Motor neuron (in vitro differentiated cells): Measurements from ENCODE around the gene SLC26A2. TPM values are rescaled to one million over a fixed set of nuclear protein-coding genes. Genes with fewer than 3 reads are reported as not detected.

Source experiments
- ATAC-seq, 8 experiments: fragments of 200-7000 bp; cut with Tn5 transposase; replicated peaks in 6 of 8; 2 replicates each; pipeline ENCODE4 v1.8.0; 2021; ENCODE audit warnings: mild to moderate bottlenecking in 8 of 8, moderate library complexity in 8 of 8
- H3K27ac ChIP-seq, 2 donors: fragments of 250-450 bp; sonication (Bioruptor Pico); 2 replicates each; pipeline ENCODE4 v1.9.0; 2021; ENCODE audit warnings: antibody characterized with exemption in 2 of 2, mild to moderate bottlenecking in 2 of 2, moderate library complexity in 1 of 2
- H3K4me1 ChIP-seq, 2 donors: fragments of 250-450 bp; sonication (Bioruptor Pico); replicated peaks in 1 of 2; 2 replicates each; pipeline ENCODE4 v1.6.1; 2021; ENCODE audit warnings: antibody characterized with exemption in 2 of 2, mild to moderate bottlenecking in 2 of 2, moderate library complexity in 1 of 2
- H3K4me3 ChIP-seq, 5 donors: fragments of 250-450 bp; sonication (Bioruptor Pico); 2 replicates each; pipeline ENCODE4 v1.9.0; 2021; ENCODE audit warnings: antibody characterized with exemption in 5 of 5, mild to moderate bottlenecking in 5 of 5, moderate library complexity in 4 of 5
- WGBS, 10 experiments: fragments of 450-650 bp; shearing (Covaris generic); methylation state at CpG; one replicate each; pipeline ENCODE4 v1.0.0; 2022; 5-methylcytosine and 5-hydroxymethylcytosine counted together
- in situ Hi-C, 9 experiments: fragments of 400-800 bp; cut with MboI; loops; one replicate each; pipeline ENCODE4 v1.15.0; 2021; ENCODE audit warnings: low sequenced_read_pairs in 9 of 9, low pct_unique_long_range_greater_than_20kb in 2 of 9; ENCODE audit not compliant: unreplicated experiment in 9 of 9
- total RNA-seq, 8 experiments: library from RNA; unstranded; fragments of 300-600 nt; gene quantifications; 2 replicates each; pipeline versions ENCODE4 v1.2.3 to v1.2.4, GENCODE V29; 2022

The SLC26A2 gene
- total RNA-seq, result 10 to 100 TPM in 2 of 8 experiments, 1 to 10 TPM in 6; 6.9 to 17.0 (median 8.1) TPM

- H3K4me1 ChIP-seq, result peaks cover 10 to 17% of the 10 kb centered on the region in 2 donors
- peak within 1 kb of the TSS; percentile 79 to 88 for H3K27ac ChIP-seq
- peak; percentile 93 to 99 (median 98) for ATAC-seq
- WGBS, 10 experiments, result 0 to 4% (median 0%) methylated on average over 1 to 12 of the region's 84 CpGs; no CpG with 5 or more reads in 2 of the 10 experiments
- in situ Hi-C loops, result no loop called here
- peak within 1 kb of the TSS; percentile 52 to 91 (median 60) for H3K4me3 ChIP-seq
These were observed at the start of gene SLC26A2 for GRCh38 chr5:149960272-149961185. Gene SLC26A2 (plus strand): TSS chr5:149960758. CDS start chr5:149977653, 16,895 bp downstream.

GRCh38 chr5:149911031-149911430 is 49.5 kb upstream of the SLC26A2 start:
- no peak overlapping the region for H3K4me3 ChIP-seq
- H3K27ac ChIP-seq, result no peak overlapping the region
- in situ Hi-C loops, result no loop called here
- no peaks in the 10 kb centered on the region for H3K4me1 ChIP-seq
- 70 to 100% (median 100%) methylated on average over 1 of the region's 1 CpG; no CpG with 5 or more reads in 5 of the 10 experiments for WGBS, 10 experiments
- ATAC-seq, result no peak

GRCh38 chr5:149912226-149912871 is 48.2 kb upstream of the SLC26A2 start:
- in situ Hi-C loops, result no loop called here
- WGBS, 10 experiments, result 29 to 100% (median 79%) methylated on average over 1 to 3 of the region's 3 CpGs
- H3K27ac ChIP-seq, result no peak overlapping the region
- no peak overlapping the region for H3K4me3 ChIP-seq
- no peak for ATAC-seq
- no peaks in the 10 kb centered on the region for H3K4me1 ChIP-seq

DNA sequence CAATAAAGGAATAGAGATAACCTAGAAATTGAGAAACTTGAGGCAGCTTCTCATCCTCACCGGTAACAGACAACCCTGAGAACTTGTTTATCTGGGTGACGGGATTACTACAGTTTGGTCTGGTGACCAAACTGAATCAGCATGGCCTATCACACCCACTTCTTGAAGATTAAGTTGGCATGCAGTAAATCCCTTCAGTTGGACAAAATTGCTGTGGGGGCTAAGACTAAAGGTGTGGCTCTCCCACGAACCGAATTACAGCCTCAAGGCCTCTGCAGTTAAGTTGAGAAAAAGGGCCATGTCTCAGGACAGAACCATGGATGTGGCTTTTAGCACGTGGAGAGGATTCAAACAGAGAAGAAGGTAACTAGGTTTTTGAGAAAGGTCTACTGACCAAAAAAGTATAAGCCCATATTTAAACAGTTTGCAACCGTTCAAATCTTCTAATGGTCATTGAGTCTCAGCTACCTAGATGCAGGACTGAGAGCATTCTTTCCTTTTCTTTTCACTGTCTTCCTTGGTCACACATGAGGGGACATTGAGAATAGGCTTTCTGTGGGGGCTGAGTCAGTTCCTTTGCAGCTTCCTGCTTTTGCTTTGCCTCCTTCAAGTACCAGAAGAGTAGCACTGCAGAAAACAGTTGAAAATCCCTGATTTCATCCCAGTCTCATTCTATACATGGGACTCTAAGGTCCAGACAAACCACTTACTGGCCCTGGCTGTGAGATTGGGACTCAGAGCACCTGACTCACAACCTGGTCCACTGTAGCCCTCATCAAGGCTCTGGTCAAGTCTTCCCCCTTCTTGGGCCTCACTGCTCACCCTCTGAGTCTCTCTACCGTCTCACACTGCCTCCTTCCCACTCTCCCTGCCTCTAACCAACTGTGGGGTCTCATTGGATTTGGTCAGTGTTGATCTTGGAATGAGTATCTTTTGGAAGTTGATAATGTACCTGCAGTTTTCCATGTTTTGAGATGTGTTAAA is 46.8 kb upstream of the SLC26A2 start:
- in situ Hi-C loops, result no loop called here
- 14 to 83% (median 64%) methylated on average over 1 to 7 of the region's 7 CpGs; no CpG with 5 or more reads in 1 of the 10 experiments for WGBS, 10 experiments
- H3K4me1 ChIP-seq, result no peaks in the 10 kb centered on the region
- no peak overlapping the region for H3K4me3 ChIP-seq
- ATAC-seq, result no peak
- H3K27ac ChIP-seq, result no peak overlapping the region

DNA sequence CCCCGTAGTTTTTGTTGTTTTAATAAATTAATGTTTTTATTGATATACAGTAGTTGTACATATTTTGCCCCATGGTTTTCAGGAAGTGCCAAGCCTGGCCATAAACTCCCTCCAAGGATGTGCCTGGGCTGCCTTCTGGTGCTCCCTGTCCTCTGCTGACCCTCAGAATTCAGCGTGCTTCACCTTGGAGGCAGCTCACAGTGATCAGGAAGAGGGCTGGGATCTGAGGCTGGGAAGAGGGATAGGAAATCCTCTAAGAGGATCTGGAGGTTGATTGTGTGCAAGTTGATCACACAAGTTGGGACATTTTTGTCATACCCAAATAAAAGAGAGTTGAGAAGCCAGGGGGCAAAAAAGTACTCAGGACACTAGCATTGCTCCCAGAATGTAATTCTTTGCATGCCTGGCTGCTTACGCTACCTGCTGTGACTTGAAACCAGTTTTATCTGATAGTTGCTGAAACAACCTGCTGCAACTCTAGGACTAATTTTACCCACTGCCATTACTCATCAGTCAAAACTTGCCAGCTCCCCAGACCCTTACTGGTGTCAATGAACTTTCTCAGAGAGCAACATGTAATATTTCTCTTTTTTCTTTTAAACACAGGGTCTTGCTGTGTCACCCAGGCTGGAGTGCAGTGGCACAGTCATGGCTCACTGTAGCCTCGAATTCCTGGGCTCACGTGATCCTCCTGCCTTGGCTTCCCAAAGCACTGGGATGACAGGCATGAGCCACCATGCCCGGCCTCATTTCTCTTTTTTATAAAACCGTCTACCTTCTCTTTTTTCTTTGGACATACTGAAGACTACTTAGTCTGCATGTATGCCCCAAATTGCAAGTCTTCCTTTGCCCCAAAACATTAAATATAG is 44.9 kb upstream of the SLC26A2 start:
- Histone ChIP-seq H3K4me1 (no peaks in the 10 kb centered on the region), H3K4me3 (no peak overlapping the region), H3K27ac (no peak overlapping the region)
- 43 to 86% (median 71%) methylated on average over 2 to 7 of the region's 7 CpGs; no CpG with 5 or more reads in 2 of the 10 experiments for WGBS, 10 experiments
- in situ Hi-C loops, result no loop called here
- no peak for ATAC-seq

- no peak for ATAC-seq
- H3K4me3 ChIP-seq, result no peak overlapping the region
- H3K4me1 ChIP-seq, result no peaks in the 10 kb centered on the region
- in situ Hi-C loops, result no loop called here
- H3K27ac ChIP-seq, result no peak overlapping the region
- 56 to 98% (median 87%) methylated on average over 2 to 7 of the region's 7 CpGs for WGBS, 10 experiments
These were observed 44.1 kb upstream of the SLC26A2 start for GRCh38 chr5:149916334-149917072.

DNA sequence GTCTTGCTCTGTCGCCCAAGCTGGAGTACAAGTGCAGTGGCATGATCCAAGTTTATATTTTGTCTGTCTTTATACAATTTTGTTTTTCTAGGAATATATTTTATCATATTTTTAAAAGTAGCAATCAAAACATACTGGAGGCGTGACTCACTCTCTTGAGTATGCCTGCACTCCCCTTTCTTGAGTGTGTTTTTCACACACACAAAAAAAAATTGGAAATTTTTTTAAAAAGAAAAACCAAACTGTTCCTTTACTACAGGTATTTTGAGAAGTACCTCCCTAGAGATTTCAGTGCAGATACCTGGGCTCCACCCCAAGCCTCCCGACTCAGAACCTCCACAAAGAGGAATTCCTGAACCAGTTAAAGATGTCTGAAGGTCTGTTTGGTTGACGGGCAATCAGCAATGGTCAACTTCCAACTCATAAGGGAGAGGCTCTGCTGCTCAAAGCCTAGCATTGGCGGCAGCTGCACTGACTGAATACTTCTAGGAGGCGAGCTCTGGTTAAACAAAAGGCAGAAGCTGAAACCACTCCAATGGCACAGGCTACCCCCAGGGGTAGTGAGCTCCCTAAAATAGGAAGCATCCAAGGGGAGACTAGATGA is 43.4 kb upstream of the SLC26A2 start:
- H3K4me1 ChIP-seq, result no peaks in the 10 kb centered on the region
- ATAC-seq, result no peak
- H3K27ac ChIP-seq, result no peak overlapping the region
- WGBS, 10 experiments, result 51 to 92% (median 81%) methylated on average over 2 to 6 of the region's 6 CpGs; no CpG with 5 or more reads in 1 of the 10 experiments
- no peak overlapping the region for H3K4me3 ChIP-seq
- in situ Hi-C loops, result no loop called here

DNA sequence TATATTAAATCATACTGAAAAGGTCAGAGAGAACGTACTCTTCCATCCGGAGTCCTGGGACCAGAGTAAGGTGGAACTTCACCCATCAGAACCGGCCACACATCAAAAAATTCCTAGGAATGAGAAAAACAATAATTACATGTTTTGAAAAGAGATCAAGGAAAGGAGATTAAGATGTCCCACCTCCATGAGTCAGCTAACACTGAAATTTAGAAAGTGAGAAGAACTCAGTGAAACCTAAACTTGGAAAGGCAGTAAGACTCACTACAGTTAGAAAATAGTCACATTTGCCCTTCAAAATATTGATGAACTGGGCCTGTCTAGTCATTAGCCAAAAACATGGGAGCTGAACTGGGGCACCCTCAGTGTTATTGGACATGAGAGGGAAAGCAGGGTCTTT is 39.0 kb upstream of the SLC26A2 start:
- Histone ChIP-seq H3K4me3 (no peak overlapping the region), H3K4me1 (no peaks in the 10 kb centered on the region), H3K27ac (no peak overlapping the region)
- no peak for ATAC-seq
- in situ Hi-C loops, result no loop called here
- WGBS, 10 experiments, result 20 to 93% (median 70%) methylated on average over 1 to 3 of the region's 3 CpGs; no CpG with 5 or more reads in 3 of the 10 experiments

DNA sequence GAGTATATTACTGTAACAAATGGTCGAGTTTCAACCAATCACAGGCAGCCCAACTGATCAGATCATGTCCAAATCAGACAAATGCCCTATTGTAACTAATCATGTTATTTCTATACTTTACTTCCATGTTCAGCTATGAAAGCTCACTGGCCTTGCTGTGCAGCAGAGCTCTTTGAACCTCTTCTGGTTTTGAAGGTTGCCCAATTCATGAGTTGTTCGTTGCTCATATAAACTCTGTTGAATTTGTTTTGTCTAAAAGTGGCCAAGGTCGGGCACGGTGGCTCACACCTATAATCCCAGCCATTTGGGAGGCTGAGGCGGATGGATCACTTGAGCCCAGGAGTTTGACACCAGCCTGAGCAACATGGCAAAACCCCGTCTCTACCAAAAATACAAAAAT is 37.6 kb upstream of the SLC26A2 start:
- no peak overlapping the region for H3K27ac ChIP-seq
- 0 to 83% (median 63%) methylated on average over 1 to 6 of the region's 6 CpGs; no CpG with 5 or more reads in 1 of the 10 experiments for WGBS, 10 experiments
- ATAC-seq, result no peak

DNA sequence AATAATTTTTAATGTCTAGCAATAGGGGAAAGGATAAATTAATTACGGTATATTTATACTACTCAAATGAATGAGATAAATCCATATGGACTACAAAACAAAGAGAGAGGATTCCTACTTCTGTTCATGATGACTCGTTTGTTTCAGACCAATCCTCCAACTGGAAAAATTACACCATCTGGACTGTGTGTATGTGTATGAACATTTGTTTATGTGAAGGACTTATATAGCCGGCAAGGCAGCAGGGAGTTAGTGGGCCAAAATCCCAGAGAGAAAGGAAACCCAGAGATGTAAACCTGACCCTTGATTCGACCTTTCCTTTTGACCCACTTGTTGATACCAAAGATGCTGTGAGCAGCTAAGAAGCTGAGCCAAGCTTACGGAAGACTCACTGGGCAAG is 36.1 kb upstream of the SLC26A2 start:
- H3K4me1 ChIP-seq, result no peaks in the 10 kb centered on the region
- no peak overlapping the region for H3K4me3 ChIP-seq
- no peak for ATAC-seq
- in situ Hi-C loops, result no loop called here
- H3K27ac ChIP-seq, result no peak overlapping the region
- 50 to 83% (median 72%) methylated on average over 1 to 5 of the region's 5 CpGs; no CpG with 5 or more reads in 2 of the 10 experiments for WGBS, 10 experiments

More for the DNA sequence above, 37.6 kb upstream of the SLC26A2 start:
- in situ Hi-C loops, result no loop called here
- H3K4me3 ChIP-seq, result no peak overlapping the region
- H3K4me1 ChIP-seq, result no peaks in the 10 kb centered on the region
